Nucleus accumbens (tissue), 56 donors: ENCODE data around the gene CDRT15.
"Not testable (repeated sequence)": the region's sequence is repeated elsewhere in the genome, so short reads cannot be mapped to it uniquely, and the experiment has no call there.

ENCODE experiments used
- DNase-seq, 56 donors: peaks; one replicate each; lab custom pipeline; 2025; lab: John Stamatoyannopoulos, UW

The CDRT15 gene

DNA sequence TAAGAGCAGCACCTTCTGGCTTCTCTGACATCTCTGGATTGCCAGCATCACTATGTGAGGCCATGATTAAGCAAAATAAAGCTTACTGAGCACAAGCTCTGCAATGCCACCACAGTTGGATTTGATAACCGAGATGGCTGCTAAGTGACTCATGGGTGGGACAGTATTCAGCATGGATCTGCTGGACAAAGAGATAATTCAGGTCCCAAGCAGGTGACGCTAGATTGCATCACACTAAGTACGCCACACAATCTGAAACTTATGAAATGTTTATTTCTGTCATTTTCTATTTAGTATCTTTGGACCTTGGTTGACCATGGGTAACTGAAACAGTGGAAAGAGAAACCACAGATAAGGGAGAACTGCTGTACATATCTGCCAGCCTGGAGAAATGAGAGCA, 27.4 kb downstream of the CDRT15 start:
- no peak for DNase-seq

DNA sequence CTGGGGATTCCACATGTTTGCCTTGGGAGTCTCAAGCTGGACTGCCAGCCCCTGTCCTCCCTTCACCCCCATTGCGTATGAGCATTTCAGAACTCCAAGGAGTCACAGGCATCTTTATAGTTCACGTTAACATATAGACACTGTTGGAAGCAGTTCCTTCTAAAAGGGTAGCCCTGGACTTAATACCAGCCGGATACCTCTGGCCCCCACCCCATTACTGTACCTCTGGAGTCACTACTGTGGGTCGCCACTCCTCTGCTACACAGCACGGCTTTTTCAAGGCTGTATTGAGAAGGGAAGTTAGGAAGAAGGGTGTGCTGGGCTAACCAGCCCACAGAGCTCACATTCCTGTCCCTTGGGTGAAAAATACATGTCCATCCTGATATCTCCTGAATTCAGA, 28.9 kb downstream of the CDRT15 start:
- no peak for DNase-seq

DNA sequence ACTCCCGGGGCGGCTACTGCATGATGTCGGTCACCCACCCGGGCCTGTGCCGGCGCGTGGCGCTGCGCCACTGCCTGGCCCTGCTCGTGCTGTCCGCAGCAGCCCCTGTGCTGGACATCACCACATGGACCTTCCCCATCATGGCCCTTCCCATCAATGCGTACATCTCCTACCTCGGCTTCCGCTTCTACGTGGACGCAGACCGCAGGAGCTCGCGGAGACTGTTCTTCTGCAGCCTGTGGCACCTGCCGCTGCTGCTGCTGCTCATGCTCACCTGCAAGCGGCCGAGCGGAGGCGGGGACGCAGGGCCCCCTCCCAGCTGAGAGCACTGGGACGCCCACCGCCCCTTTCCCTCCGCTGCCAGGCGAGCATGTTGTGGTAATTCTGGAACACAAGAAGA, 29.8 kb downstream of the CDRT15 start:
- no peak for DNase-seq

DNA sequence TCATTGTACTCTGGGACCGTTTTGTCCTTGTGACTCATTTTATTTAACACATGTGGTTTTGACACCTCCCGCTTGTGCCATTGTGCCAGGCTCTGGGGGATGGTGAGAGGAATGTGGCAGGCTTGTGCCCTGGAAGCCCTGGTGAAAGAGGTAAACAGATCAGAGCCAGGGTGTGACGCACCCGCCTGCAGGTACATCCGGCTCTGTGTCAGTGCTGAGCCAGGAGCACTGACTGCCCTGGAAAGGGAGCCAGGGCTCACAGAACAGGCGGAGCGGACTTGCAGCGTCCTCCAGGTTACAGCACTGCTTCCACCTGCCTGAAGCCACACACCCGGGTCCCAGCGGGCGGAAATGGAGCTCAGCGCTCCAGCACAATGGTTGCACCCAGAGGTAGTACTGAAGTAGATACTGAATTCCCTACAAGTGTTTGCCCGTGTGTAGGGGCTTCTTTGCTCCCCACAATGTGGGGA, 30.6 kb downstream of the CDRT15 start:
- DNase-seq = peak in 10 of 56 donors; percentile 1 to 35 (median 10)

DNA sequence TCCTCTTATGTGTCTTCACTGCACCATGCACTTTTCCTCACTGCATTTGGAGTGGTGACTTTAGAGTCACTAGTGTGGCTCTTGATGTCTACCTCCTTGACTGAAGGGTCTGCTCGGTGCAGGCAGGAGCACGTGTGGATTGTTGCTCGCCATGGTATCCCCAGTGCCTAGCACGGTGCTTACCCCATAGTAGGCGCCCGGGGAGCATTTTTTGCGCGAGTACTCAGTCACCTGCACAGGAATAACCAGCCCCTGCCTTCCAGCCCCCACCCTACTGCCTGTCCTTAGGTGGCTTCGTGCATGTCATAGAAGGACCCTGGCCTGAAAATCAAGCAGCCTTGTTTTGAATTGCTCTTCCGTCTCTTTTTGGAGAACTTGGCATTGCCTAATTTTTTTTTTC, 31.3 kb downstream of the CDRT15 start:
- DNase-seq = no peak

DNA sequence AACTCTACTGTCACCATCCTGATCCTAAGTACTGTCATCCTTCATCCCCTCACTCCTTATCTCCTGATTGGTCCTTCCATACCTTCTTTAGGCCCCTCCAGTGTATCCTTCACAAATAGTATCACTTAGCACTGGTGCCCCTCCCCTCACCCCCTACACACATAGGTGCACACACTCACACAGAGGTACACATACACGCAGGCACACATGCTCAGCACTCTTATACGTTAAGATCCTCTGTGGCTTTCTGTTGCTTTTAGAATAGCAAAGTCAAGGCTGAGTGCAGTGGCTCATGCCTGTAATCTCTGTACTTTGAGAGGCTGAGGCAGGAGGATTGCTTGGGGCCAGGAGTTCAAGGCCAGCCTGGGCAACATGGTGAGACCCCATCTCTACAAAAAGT, 32.1 kb downstream of the CDRT15 start:
- DNase-seq = no peak

DNA sequence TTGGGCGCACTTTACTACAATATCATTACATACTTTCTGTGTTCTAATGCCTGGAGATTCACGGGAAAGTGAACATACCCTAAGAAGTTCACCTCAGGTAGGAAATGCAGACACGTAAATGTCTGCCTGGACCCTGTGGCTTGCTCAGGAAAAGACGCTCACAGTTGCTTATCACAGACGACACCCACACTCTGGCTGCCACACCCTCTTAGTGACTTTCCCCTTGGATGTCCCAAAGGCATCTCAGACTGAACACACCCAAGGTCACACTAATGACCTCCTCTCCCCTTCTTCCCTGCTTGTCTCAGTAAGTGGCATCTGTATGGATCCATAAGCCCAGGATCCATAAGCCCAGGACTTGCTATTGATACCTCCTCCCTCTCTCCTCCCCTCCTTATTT, 32.6 kb downstream of the CDRT15 start:
- DNase-seq = no peak

DNA sequence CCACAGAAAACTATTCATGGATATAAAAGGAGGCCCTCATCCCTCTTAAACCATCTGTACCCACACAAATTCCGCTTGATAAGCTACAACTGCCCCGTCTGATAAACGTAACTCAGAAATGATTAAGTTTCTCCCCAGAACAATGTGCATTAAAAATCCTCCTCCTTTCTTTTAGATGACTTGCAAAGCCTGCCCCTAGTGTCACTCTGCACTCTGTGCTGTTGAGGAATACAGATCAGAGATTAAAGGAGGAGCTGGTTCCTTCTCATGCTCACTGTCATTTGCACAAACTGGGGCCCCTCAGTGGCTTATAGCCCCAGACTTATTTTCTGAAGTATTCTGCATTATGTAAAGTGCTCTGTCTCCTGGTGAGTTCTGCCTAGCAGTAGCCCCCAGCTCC, 33.3 kb downstream of the CDRT15 start:
- DNase-seq = peak in 3 of 56 donors; percentile 4 to 10 (median 7)

DNA sequence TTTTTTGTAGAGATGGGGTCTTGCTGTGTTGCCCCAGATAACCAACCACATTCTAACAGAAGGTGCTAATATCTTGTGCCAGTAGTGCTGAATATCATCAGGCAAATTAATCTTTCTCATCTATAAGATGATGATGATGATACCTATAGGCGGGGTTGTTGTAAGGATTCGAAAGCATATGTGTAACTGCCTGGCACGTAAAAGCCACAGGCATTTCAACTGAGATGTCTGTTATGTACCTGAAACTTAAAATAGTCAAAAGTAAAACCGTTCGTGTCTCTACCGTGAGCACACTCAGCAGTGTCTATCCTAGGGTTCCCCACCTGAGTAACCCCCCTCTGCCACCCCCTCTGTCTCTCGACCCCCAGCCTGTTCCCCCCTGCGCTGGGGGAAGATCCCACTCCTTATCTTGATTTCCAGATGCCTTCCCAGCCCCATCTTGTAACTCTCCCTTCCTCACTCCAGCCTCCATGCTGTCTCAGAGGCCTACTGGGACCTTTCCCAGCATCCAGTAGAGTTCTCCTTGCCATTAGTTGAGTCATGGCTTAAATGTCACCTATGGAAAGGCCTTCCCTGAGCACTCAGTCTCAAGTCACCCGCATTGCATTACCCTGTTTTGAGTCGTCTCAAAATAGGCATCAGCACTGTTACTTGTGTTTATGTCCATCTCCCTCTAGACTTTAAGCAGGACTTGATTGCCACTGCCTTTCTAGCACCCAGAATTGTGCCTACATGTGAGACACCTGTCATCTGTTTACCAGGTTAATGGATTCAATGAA, 34.1 kb downstream of the CDRT15 start:
- DNase-seq = no peak

DNA sequence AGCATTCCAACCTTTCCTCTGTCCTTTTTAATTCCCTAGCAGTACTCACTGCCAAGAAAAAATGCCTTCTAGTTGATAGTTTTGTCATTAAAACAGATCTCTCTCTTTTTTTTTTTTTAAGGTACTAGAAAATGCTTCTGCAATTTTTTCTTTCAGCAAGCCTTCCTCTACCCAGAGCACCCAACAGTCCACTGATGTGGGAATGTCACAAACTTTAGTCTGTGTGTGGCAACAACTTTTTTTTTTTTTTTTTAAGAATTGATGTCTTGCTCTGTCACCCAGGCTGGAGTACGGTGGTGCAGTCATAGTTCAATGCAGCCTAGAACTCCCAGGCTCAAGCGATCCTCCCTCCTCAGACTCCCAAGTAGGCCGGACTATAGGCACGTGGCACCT, 34.7 kb downstream of the CDRT15 start:
- DNase-seq = no peak

DNA sequence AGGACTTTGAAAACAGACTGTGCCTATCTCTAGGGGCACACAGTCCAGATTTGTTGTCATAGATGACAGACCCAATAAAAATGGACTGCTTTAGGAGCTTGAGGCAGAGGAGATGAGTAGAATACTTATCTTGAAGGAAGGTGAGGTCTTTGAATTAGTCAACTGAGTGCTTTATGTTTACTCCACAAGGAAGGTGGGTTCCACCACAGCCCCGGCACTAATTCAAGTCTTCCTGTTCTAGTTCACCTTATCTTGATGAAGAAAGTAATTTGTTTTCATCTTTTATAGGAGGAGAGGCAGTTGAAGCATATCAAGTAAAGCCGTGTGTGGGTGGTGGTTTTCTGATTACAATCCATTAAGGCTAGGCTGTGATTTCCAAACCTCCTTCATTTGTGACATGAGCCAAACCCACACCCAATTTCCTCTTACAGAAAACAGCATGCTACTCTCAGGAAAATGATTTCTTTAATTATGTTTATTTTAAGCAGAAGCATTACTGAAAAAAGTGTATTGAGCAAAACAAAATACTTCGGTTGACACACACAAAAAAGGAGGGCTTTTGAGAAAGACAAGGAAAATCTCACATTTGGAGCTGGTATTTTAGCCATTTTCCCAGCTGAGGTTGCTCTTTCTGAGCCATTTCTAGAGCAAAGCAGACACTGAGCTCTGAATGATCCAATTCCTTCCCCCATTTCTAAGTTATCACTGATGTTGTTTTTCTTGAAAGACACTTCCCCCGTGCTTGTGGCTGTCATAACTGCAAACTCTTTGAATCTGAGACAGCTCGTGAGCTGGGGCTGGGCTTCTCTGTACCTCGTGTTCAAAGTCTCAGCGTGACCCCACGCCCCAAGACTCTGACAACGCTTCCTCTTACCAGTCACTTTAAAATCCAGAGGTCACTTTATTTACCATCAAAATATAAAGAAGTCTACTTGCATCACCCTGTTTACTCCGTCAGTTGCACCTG, 35.4 kb downstream of the CDRT15 start:
- DNase-seq = no peak

DNA sequence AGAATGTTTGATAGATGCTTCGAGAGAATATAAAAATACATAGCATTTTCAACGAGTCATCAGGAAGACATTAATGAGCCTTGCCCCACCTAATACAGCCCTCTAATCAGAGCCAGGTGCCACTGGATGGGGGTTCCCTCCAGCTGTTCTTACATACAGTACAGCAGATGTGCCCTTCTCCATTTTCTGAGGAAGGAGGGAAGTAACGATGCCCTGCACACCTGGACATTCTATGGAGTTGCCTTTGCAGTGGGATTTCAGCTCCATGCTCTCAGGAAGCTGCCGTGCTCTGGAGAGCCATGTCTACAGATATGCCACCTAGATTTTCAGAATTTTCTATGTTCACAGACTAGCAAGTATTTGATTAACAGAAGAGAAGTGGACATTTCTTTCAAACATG, 36.3 kb downstream of the CDRT15 start:
- DNase-seq = no peak

DNA sequence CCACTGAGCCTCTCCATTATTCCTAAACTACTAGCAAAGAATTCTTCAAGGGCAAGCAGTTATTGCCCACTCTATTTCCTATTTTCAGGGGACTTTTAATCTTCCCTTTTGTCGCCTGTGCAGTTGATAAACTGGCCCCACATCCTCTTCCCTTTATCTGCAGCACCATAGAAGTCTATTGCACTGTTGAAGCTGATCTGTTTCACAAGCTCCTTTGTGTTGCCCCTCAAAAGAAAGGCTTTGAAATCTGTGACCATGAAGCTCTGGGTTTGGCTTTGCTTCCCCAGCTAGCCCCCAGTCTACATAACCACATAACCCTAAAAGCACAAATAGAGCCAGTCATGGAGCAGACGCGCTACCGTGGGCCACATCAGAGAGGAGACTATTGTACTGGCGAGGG, 37.1 kb downstream of the CDRT15 start:
- DNase-seq = no peak

DNA sequence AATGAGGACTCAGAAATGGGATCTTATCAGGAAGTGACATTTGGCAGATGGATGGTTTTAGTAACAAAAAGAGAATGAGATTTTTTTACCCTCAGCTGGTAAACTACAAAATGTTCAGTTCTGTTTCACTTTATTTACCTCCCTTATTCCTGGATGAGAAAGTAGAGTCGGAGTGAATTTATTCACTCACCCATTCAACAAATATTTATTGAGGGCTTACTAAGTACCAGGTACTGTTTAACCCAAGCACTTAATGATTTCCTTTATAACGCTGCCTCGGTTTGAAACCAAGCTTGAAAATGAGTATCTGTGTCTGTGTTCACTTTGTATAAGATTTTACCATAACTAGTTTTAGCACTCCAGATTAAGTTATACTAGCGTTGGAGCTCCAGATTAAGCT, 38.1 kb downstream of the CDRT15 start:
- no peak for DNase-seq

DNA sequence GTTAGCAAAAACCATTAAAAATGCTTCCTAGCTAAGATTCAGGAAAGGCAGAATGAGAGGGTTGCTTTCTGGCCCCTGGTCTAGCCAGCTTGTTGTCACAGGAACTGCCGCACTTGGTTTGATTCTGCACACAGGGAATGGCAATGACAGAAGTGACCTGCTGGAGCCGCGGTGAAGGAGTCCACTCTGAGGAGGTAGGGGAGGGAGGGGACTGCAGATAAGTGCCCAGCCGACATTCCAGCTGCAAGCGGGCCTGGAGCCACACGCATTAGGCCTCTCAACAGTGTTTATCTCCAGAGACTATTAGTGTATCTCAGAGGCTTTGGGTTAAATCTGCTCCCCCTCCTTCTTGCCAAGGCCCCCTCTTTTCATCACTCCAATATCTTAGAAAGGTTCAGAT, 38.6 kb downstream of the CDRT15 start:
- no peak for DNase-seq

DNA sequence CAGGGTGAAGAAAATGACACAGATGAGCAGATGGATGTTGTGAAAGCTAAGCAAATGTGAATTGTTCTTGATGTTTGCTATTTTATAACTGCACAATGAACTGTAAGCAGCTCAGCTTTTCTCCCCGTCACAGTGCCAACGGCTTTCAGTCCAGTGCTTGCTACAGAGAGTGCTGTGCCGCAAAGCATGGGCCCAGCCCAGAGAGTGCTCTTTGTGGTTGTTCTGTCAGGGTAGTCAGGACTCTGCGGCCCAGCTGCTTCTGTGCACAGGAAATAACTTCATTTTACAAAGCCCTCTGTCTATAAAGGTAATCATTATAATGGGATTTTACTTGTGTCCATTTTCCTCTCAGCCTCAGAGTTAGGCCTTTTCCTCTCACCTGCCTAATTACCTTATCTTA, 39.1 kb downstream of the CDRT15 start:
- DNase-seq = no peak

DNA sequence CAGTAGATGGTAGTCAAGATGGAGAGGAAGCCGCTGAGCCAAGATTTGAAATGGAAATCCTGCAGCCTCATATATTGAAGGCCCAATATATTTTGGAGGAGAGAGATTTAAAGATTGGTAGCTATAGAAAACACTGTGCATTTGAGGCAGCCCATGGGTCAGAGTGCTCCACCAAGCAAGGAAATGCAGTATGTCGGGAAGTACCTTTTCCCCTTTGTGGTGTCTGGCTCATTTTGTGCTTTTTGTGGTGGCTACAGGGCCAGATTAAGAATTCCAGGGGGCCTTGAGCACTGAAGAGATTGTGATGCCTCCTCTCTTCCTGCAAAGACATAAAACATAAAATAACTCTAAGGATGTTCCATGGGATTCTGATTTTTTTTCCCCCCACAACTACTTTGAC, 39.6 kb downstream of the CDRT15 start:
- no peak for DNase-seq

DNA sequence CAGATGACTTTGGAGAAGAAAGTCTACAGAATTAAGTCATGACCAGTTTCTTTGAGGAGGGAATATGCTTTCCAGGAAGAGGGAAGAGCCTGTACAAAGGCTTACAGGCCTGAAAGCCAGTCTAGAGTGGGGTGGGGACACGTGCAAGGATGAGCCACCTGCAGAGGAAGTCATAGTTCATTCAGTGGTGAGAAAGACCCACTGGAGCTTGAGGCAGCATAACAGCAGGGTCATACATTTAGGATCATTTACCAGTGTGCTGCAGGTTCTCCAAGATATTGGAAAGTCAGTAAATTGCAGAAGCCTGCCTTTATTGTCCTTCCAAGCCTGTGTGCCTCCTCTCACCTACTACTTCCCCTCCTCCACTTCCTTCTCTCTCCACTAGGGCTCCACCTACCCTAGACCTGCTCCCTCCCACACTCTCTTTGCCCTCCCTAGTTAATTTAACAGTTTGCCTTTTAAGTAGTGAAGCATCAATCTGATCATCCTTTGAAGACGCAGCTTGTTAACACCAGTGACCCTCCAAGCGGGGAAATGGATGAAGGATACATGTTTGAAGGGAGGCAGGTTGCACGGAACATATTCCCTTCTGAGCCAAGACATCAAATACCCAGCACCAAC, 40.2 kb downstream of the CDRT15 start:
- DNase-seq = no peak

DNA sequence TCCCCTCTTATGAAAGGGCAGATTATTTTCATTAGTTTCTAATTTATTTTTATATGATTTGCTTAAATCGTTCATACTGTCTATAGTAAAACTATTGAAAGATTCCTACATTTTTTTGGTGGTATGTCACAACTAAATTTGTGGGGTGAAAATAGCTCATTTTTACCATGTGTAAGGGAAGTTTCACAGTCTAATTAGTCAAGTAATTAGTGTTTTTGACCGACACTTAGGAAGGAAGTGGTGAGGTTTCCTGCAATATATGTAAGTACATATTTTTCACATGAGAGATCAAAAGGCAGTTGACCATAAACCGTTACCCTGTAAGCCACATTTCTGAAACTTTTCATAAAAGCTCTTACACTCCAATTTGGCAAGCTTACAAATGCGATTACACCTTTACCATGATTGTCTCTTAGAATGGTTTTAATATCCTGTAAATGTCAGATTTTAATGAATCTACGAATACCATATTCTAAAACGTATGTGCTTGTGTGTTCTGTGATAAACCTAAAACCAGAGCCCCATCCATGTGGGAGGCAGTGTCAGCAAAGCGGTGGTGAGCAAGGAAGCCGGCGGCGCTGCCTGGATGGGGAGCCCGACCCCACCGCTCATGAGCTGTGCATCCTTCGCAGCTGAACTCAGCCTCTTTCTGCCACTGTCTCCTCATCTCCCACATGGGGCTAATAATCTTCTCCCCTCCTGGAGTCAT, 43.9 kb downstream of the CDRT15 start:
- not testable (repeated sequence) for DNase-seq

DNA sequence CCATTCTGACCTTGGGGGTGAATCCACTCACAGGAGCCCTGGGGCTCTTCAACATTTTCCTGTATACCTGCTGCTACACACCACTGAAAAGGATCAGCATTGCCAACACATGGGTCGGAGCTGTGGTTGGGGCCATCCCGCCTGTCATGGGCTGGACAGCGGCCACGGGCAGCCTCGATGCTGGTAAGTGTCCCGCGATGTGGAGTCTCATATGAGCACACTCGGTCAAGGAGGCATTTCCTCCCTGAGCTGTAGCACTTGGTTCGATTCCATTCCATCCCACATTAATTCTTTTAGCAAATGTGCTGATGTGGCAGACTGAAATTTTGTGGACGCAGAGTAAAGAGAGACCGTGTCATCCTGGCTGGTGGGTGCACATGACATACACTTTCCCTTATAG, 44.6 kb downstream of the CDRT15 start:
- not testable (repeated sequence) for DNase-seq
